WTC11 (cell line): ENCODE data around the gene RAMACL. TPM values are rescaled to one million over a fixed set of nuclear protein-coding genes. Genes with fewer than 3 reads are reported as not detected.

Source experiments
- ATAC-seq: fragments of 200-7000 bp; cut with Tn5 transposase; 2 replicates; pipeline ENCODE4 v1.10.0; 2021; ENCODE audit warnings: mild to moderate bottlenecking, moderate library complexity
- CTCF ChIA-PET: fragments of 300-600 bp; sonication (Branson Sonifier 250); formaldehyde crosslinking; loops from one replicate; lab custom pipeline; 2021; ENCODE audit warnings: antibody characterized with exemption; lab: Charles Lee
- POLR2A ChIA-PET: fragments of 350-600 bp; sonication (Branson Sonifier 250); formaldehyde crosslinking; loops from one replicate; lab custom pipeline; 2021; ENCODE audit warnings: antibody characterized with exemption; lab: Charles Lee
- DNase-seq: peaks from one replicate; pipeline ENCODE4 v3.0.0; 2021; ENCODE audit warnings: low spot score
- H3K27ac Mint-ChIP-seq: 2 replicates; pipeline ENCODE4 v1.8.0; 2021; ENCODE audit warnings: mixed read lengths
- H3K27me3 Mint-ChIP-seq: 2 replicates; pipeline ENCODE4 v1.8.0; 2021; ENCODE audit warnings: low read depth, mild to moderate bottlenecking, moderate library complexity, mixed read lengths
- H3K36me3 Mint-ChIP-seq: 2 replicates; pipeline ENCODE4 v1.8.0; 2021; ENCODE audit warnings: mixed read lengths
- H3K4me1 Mint-ChIP-seq: 2 replicates; pipeline ENCODE4 v1.8.0; 2022; ENCODE audit warnings: mixed read lengths
- H3K4me3 Mint-ChIP-seq: 2 replicates; pipeline ENCODE4 v1.8.0; 2021; ENCODE audit warnings: mild to moderate bottlenecking, moderate library complexity, mixed read lengths
- H3K9me3 Mint-ChIP-seq: 2 replicates; pipeline ENCODE4 v1.8.0; 2021; ENCODE audit warnings: mixed read lengths
- CBFB ChIP-seq: sonication (generic); formaldehyde crosslinking; IDR thresholded peaks from 2 replicates; pipeline ENCODE4 v1.8.1; 2022; ENCODE audit warnings: mild to moderate bottlenecking, low read depth, missing genetic modification reagents
- CREB1 ChIP-seq: sonication (generic); formaldehyde crosslinking; IDR thresholded peaks from 2 replicates; pipeline ENCODE4 v1.8.0; 2023; ENCODE audit warnings: mild to moderate bottlenecking, missing genetic modification reagents
- ESRRA ChIP-seq: sonication (generic); formaldehyde crosslinking; IDR thresholded peaks from 2 replicates; pipeline ENCODE4 v1.8.1; 2022; ENCODE audit warnings: mild to moderate bottlenecking, missing genetic modification reagents, borderline replicate concordance
- GABPB1 ChIP-seq: sonication (generic); formaldehyde crosslinking; IDR thresholded peaks from 2 replicates; pipeline ENCODE4 v1.8.1; 2023; ENCODE audit warnings: mild to moderate bottlenecking, missing genetic modification reagents
- GTF2I ChIP-seq: fragments of 250-450 bp; sonication (Bioruptor Pico); conservative IDR thresholded peaks from 2 replicates; pipeline ENCODE4 v1.4.0; 2021; ENCODE audit warnings: mild to moderate bottlenecking
- NFATC4 ChIP-seq: fragments of 250-450 bp; sonication (Bioruptor Pico); IDR thresholded peaks from 2 replicates; pipeline ENCODE4 v1.9.0; 2021; ENCODE audit warnings: mild to moderate bottlenecking
- NR1H2 ChIP-seq: sonication (generic); formaldehyde crosslinking; IDR thresholded peaks from 2 replicates; pipeline ENCODE4 v1.9.0; 2021; ENCODE audit warnings: mild to moderate bottlenecking, moderate library complexity, missing genetic modification reagents
- PRRX2 ChIP-seq: fragments of 250-450 bp; sonication (Bioruptor Pico); IDR thresholded peaks from 2 replicates; pipeline ENCODE4 v1.8.0; 2021; ENCODE audit warnings: mild to moderate bottlenecking
- RELA ChIP-seq: sonication (generic); formaldehyde crosslinking; IDR thresholded peaks from 2 replicates; pipeline ENCODE4 v1.8.1; 2022; ENCODE audit warnings: missing genetic modification reagents, mild to moderate bottlenecking, borderline replicate concordance
- SMAD3 ChIP-seq: sonication (generic); formaldehyde crosslinking; IDR thresholded peaks from 2 replicates; pipeline ENCODE4 v1.8.0; 2022; ENCODE audit warnings: missing genetic modification reagents, mild to moderate bottlenecking, borderline replicate concordance
- TCF7 ChIP-seq: sonication (generic); formaldehyde crosslinking; IDR thresholded peaks from 2 replicates; pipeline ENCODE4 v1.8.0; 2022; ENCODE audit warnings: mild to moderate bottlenecking, low read depth, missing genetic modification reagents, moderate library complexity
- TEAD4 ChIP-seq: sonication (generic); formaldehyde crosslinking; IDR thresholded peaks from 2 replicates; pipeline ENCODE4 v1.8.0; 2022; ENCODE audit warnings: mild to moderate bottlenecking, missing genetic modification reagents
- USF2 ChIP-seq: sonication (generic); formaldehyde crosslinking; IDR thresholded peaks from 2 replicates; pipeline ENCODE4 v1.8.1; 2023; ENCODE audit warnings: mild to moderate bottlenecking, missing genetic modification reagents, moderate library complexity
- ZNF263 ChIP-seq: sonication (generic); formaldehyde crosslinking; IDR thresholded peaks from 2 replicates; pipeline ENCODE4 v1.8.1; 2022; ENCODE audit warnings: low read depth, mild to moderate bottlenecking, moderate library complexity, missing genetic modification reagents
- ZNF396 ChIP-seq: fragments of 250-450 bp; sonication (Bioruptor Pico); IDR thresholded peaks from 2 replicates; pipeline ENCODE4 v1.8.0; 2021; ENCODE audit warnings: mild to moderate bottlenecking, moderate library complexity, borderline replicate concordance
- ZNF423 ChIP-seq: fragments of 250-450 bp; sonication (Bioruptor Pico); IDR thresholded peaks from 2 replicates; pipeline ENCODE4 v2.1.2; 2022; ENCODE audit warnings: mild to moderate bottlenecking, moderate library complexity
- ZSCAN18 ChIP-seq: fragments of 250-450 bp; sonication (Bioruptor Pico); IDR thresholded peaks from 2 replicates; pipeline ENCODE4 v2.1.2; 2022; ENCODE audit warnings: mild to moderate bottlenecking, moderate library complexity
- total RNA-seq: library from RNA; stranded (reverse); gene quantifications from 3 replicates; pipeline ENCODE4 v1.2.3, GENCODE V29; 2021
- TF ChIP-seq, protein P1 (sequence below): sonication (generic); formaldehyde crosslinking; IDR thresholded peaks from 2 replicates; pipeline ENCODE4 v1.8.0; 2023; ENCODE audit warnings: missing genetic modification reagents, mild to moderate bottlenecking, borderline replicate concordance
- TF ChIP-seq, protein P2 (sequence below): sonication (generic); formaldehyde crosslinking; IDR thresholded peaks from 2 replicates; pipeline ENCODE4 v1.8.0; 2023; ENCODE audit warnings: missing genetic modification reagents
- TF ChIP-seq, protein P3 (sequence below): sonication (generic); formaldehyde crosslinking; IDR thresholded peaks from 2 replicates; pipeline ENCODE4 v1.8.0; 2022; ENCODE audit warnings: mild to moderate bottlenecking, missing genetic modification reagents
- TF ChIP-seq, protein P4 (sequence below): sonication (generic); formaldehyde crosslinking; IDR thresholded peaks from 2 replicates; pipeline ENCODE4 v1.8.1; 2022; ENCODE audit warnings: low read depth, missing genetic modification reagents, borderline replicate concordance

RAMACL gene
- total RNA-seq, 1 experiment from 2014 or later: 0.79 TPM

GRCh38 chr6:166538297-166539010 lies 48.0 kb downstream of the RAMACL start (continued):
- TF ChIP-seq, protein P1, sequence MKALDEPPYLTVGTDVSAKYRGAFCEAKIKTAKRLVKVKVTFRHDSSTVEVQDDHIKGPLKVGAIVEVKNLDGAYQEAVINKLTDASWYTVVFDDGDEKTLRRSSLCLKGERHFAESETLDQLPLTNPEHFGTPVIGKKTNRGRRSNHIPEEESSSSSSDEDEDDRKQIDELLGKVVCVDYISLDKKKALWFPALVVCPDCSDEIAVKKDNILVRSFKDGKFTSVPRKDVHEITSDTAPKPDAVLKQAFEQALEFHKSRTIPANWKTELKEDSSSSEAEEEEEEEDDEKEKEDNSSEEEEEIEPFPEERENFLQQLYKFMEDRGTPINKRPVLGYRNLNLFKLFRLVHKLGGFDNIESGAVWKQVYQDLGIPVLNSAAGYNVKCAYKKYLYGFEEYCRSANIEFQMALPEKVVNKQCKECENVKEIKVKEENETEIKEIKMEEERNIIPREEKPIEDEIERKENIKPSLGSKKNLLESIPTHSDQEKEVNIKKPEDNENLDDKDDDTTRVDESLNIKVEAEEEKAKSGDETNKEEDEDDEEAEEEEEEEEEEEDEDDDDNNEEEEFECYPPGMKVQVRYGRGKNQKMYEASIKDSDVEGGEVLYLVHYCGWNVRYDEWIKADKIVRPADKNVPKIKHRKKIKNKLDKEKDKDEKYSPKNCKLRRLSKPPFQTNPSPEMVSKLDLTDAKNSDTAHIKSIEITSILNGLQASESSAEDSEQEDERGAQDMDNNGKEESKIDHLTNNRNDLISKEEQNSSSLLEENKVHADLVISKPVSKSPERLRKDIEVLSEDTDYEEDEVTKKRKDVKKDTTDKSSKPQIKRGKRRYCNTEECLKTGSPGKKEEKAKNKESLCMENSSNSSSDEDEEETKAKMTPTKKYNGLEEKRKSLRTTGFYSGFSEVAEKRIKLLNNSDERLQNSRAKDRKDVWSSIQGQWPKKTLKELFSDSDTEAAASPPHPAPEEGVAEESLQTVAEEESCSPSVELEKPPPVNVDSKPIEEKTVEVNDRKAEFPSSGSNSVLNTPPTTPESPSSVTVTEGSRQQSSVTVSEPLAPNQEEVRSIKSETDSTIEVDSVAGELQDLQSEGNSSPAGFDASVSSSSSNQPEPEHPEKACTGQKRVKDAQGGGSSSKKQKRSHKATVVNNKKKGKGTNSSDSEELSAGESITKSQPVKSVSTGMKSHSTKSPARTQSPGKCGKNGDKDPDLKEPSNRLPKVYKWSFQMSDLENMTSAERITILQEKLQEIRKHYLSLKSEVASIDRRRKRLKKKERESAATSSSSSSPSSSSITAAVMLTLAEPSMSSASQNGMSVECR: no peak
- TF ChIP-seq NR1H2 (CRISPR knock-in tag) (no peak), ZNF396 (no peak), ZNF263 (no peak), ESRRA (CRISPR knock-in tag) (no peak), GTF2I (no peak)
- TF ChIP-seq, all 79 proteins: peak for 0

DNA sequence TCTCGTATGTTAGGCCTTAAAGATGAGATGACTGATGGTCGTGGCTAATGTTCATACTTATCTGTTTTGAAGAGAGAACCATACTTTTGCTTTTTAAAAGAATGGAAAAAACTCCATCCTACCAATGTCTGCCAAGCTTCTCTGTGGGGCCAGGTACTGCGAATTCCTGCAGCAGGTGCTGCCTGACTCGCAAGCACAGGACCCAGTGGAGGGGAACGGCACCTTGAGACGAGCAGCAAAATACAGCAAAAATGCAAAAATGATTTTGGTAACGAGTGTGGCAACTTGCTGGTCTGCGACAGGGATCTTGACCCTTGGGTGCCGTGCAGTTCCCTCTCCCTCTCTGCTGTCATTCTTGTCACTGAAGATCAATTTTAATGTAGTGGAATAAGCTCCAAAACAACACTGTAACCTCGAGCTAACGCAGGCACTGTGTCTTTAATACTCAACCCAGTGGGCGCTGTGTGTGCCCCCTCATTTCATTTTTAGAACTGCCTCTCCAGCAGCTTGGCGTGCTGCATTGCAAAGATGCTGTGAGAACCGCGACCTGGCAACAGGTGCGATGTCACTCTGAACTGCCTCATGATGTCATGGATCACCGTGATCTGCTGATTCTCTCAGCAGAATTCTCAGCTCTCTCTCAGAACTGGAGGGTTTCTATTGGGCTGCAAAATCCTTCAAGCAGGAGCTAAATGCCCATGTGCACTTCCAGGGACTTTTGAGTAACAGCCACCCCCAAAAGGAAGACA lies 51.6 kb downstream of the RAMACL start:
- ChIA-PET CTCF (no interaction called here), POLR2A (no interaction called here)
- H3K27me3 Mint-ChIP-seq: no peaks in the 10 kb centered on the region
- H3K9me3 Mint-ChIP-seq: no peaks in the 10 kb centered on the region
- no peak overlapping the region for H3K4me3 Mint-ChIP-seq
- 0 out of 2 replicates have a peak overlapping the region, but pooled peaks have one; percentile 1 for H3K27ac Mint-ChIP-seq
- TF ChIP-seq ZSCAN18 (CRISPR knock-in tag) (no peak), GABPB1 (CRISPR knock-in tag) (no peak), ZNF263 (no peak), SMAD3 (CRISPR knock-in tag) (no peak), PRRX2 (CRISPR knock-in tag) (no peak), TEAD4 (CRISPR knock-in tag) (no peak), ZNF423 (CRISPR knock-in tag) (no peak), CBFB (CRISPR knock-in tag) (no peak), NFATC4 (CRISPR knock-in tag) (no peak), USF2 (no peak), CREB1 (CRISPR knock-in tag) (no peak), RELA (CRISPR knock-in tag) (no peak), ZNF396 (no peak), TCF7 (CRISPR knock-in tag) (no peak)
- TF ChIP-seq, protein P2, sequence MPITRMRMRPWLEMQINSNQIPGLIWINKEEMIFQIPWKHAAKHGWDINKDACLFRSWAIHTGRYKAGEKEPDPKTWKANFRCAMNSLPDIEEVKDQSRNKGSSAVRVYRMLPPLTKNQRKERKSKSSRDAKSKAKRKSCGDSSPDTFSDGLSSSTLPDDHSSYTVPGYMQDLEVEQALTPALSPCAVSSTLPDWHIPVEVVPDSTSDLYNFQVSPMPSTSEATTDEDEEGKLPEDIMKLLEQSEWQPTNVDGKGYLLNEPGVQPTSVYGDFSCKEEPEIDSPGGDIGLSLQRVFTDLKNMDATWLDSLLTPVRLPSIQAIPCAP: no peak
- TF ChIP-seq, protein P3, sequence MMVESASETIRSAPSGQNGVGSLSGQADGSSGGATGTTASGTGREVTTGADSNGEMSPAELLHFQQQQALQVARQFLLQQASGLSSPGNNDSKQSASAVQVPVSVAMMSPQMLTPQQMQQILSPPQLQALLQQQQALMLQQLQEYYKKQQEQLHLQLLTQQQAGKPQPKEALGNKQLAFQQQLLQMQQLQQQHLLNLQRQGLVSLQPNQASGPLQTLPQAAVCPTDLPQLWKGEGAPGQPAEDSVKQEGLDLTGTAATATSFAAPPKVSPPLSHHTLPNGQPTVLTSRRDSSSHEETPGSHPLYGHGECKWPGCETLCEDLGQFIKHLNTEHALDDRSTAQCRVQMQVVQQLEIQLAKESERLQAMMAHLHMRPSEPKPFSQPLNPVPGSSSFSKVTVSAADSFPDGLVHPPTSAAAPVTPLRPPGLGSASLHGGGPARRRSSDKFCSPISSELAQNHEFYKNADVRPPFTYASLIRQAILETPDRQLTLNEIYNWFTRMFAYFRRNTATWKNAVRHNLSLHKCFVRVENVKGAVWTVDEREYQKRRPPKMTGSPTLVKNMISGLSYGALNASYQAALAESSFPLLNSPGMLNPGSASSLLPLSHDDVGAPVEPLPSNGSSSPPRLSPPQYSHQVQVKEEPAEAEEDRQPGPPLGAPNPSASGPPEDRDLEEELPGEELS (CRISPR knock-in tag): no peak
- TF ChIP-seq, protein P4, sequence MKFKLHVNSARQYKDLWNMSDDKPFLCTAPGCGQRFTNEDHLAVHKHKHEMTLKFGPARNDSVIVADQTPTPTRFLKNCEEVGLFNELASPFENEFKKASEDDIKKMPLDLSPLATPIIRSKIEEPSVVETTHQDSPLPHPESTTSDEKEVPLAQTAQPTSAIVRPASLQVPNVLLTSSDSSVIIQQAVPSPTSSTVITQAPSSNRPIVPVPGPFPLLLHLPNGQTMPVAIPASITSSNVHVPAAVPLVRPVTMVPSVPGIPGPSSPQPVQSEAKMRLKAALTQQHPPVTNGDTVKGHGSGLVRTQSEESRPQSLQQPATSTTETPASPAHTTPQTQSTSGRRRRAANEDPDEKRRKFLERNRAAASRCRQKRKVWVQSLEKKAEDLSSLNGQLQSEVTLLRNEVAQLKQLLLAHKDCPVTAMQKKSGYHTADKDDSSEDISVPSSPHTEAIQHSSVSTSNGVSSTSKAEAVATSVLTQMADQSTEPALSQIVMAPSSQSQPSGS (CRISPR knock-in tag): no peak
- H3K36me3 Mint-ChIP-seq: peaks cover 15% of the 10 kb centered on the region
- H3K4me1 Mint-ChIP-seq: peaks cover 6% of the 10 kb centered on the region
- DNase-seq (no peak), ATAC-seq (no peak)
